ENCODE results near the gene OS9. TPM values are rescaled to one million over a fixed set of nuclear protein-coding genes. Genes with fewer than 3 reads are reported as not detected.

Gene OS9
- total RNA-seq, 1 experiment from 2014 or later, result 145 TPM

GRCh38 chr12:57767305-57767698, 73.4 kb downstream of the OS9 start:
- H3K9me2 ChIP-seq (replicated peaks; ENCODE audit: low read length), result no peaks in the 10 kb centered on the region
- H3K4me2 ChIP-seq (ENCODE audit: low read length), result peak overlapping the region; percentile 96
- H3K4me3 ChIP-seq (ENCODE audit: low read length), result peak overlapping the region; percentile 79; the same call in 1 of the 2 replicates
- ChIA-PET POLR2A (ENCODE audit: unreplicated experiment) (interaction anchor here (0.6 kb wide), 1 partner anchor 40 kb away, joined by 5 read pairs; no protein-coding TSS in a partner anchor), CTCF (no interaction called here)
- ATAC-seq, result no peak
- no peak overlapping the region for H2AFZ ChIP-seq (ENCODE audit: low read length)
- no peaks in the 10 kb centered on the region for H3K9me3 ChIP-seq (ENCODE audit: low read length)
- intact Hi-C loops (cut with micrococcal nuclease), result no loop called here
- H3K9ac ChIP-seq (ENCODE audit: low read length), result no peak overlapping the region
- no peak for DNase-seq
- no peak overlapping the region for H3K27ac ChIP-seq (ENCODE audit: low read length)
- no peaks in the 10 kb centered on the region for H3F3A ChIP-seq (ENCODE audit: low read length, unreplicated experiment)
- peaks cover 42% of the 10 kb centered on the region for H3K4me1 ChIP-seq (ENCODE audit: insufficient read depth, low read length)
- H3K27me3 ChIP-seq (ENCODE audit: low read length), result no peaks in the 10 kb centered on the region
- TF ChIP-seq EZH2phosphoT487 (IDR thresholded peaks at IDR 0.05; ENCODE audit: borderline replicate concordance, low read length) (no peak), EZH2 (IDR thresholded peaks at IDR 0.05; ENCODE audit: low read length, unreplicated experiment) (no peak), CTCF (conservative IDR thresholded peaks at IDR 0.05; ENCODE audit: low read depth, low read length) (no peak)
- peaks cover 14% of the 10 kb centered on the region for H3K79me2 ChIP-seq (ENCODE audit: low read length)
- BruUV-seq (replicated peaks), result no TSS peak
- peaks cover 18% of the 10 kb centered on the region for H3K36me3 ChIP-seq (ENCODE audit: low read depth, low read length)
- H4K20me1 ChIP-seq (ENCODE audit: low read length), result no peaks in the 10 kb centered on the region

DNA sequence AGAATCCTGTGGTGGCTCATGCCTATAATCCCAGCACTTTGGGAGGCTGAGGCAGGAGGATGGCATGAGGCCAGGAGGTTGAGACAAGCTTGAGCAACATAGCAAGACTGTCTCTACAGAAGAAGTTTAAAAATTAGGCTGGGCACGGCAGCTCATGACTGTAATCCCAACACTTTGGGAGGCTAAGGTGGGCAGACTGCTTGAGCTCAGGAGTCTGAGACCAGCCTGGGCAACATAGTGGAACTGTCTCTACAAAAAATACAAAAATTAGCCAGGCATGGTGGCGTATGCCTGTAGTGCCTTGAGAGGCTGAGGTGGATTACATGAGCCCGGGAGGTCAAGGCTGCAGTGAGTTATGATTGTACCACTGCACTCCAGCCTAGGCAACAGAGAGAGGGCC, 73.9 kb downstream of the OS9 start:
- H3K4me2 ChIP-seq (ENCODE audit: low read length), result no peak overlapping the region
- H3K4me3 ChIP-seq (ENCODE audit: low read length), result no peak overlapping the region
- H3F3A ChIP-seq (ENCODE audit: low read length, unreplicated experiment), result no peaks in the 10 kb centered on the region
- POLR2A ChIA-PET (ENCODE audit: unreplicated experiment), result interaction anchor here (0.6 kb wide), 1 partner anchor 41 kb away, joined by 5 read pairs; no protein-coding TSS in a partner anchor
- no TSS peak for BruUV-seq (replicated peaks)
- H3K9me3 ChIP-seq (ENCODE audit: low read length), result no peaks in the 10 kb centered on the region
- peaks cover 18% of the 10 kb centered on the region for H3K79me2 ChIP-seq (ENCODE audit: low read length)
- peaks cover 18% of the 10 kb centered on the region for H3K36me3 ChIP-seq (ENCODE audit: low read depth, low read length)
- H3K9ac ChIP-seq (ENCODE audit: low read length), result no peak overlapping the region
- ATAC-seq (no peak), DNase-seq (no peak)
- CTCF ChIA-PET, result no interaction called here
- H2AFZ ChIP-seq (ENCODE audit: low read length), result no peak overlapping the region
- no peaks in the 10 kb centered on the region for H3K9me2 ChIP-seq (replicated peaks; ENCODE audit: low read length)
- TF ChIP-seq EZH2 (IDR thresholded peaks at IDR 0.05; ENCODE audit: low read length, unreplicated experiment), result no peak
- no peak for TF ChIP-seq CTCF (conservative IDR thresholded peaks at IDR 0.05; ENCODE audit: low read depth, low read length)
- no peak for TF ChIP-seq EZH2phosphoT487 (IDR thresholded peaks at IDR 0.05; ENCODE audit: borderline replicate concordance, low read length)
- no peak overlapping the region for H3K27ac ChIP-seq (ENCODE audit: low read length)
- H3K4me1 ChIP-seq (ENCODE audit: insufficient read depth, low read length), result peaks cover 42% of the 10 kb centered on the region
- H3K27me3 ChIP-seq (ENCODE audit: low read length), result no peaks in the 10 kb centered on the region
- intact Hi-C loops (cut with micrococcal nuclease), result no loop called here
- H4K20me1 ChIP-seq (ENCODE audit: low read length), result no peaks in the 10 kb centered on the region

- DNase-seq (no peak), ATAC-seq (no peak)
- peaks cover 28% of the 10 kb centered on the region for H3K79me2 ChIP-seq (ENCODE audit: low read length)
- H2AFZ ChIP-seq (ENCODE audit: low read length), result no peak overlapping the region
- H3K9me2 ChIP-seq (replicated peaks; ENCODE audit: low read length), result no peaks in the 10 kb centered on the region
- peaks cover 18% of the 10 kb centered on the region for H3K36me3 ChIP-seq (ENCODE audit: low read depth, low read length)
- ChIA-PET CTCF (no interaction called here), POLR2A (ENCODE audit: unreplicated experiment) (no interaction called here)
- H4K20me1 ChIP-seq (ENCODE audit: low read length), result no peaks in the 10 kb centered on the region
- no peaks in the 10 kb centered on the region for H3F3A ChIP-seq (ENCODE audit: low read length, unreplicated experiment)
- intact Hi-C loops (cut with micrococcal nuclease), result no loop called here
- H3K27ac ChIP-seq (ENCODE audit: low read length), result no peak overlapping the region
- BruUV-seq (replicated peaks), result no TSS peak
- TF ChIP-seq EZH2 (IDR thresholded peaks at IDR 0.05; ENCODE audit: low read length, unreplicated experiment), result no peak
- TF ChIP-seq CTCF (conservative IDR thresholded peaks at IDR 0.05; ENCODE audit: low read depth, low read length), result no peak
- no peak for TF ChIP-seq EZH2phosphoT487 (IDR thresholded peaks at IDR 0.05; ENCODE audit: borderline replicate concordance, low read length)
- no peak overlapping the region for H3K4me2 ChIP-seq (ENCODE audit: low read length)
- no peak overlapping the region for H3K4me3 ChIP-seq (ENCODE audit: low read length)
- no peaks in the 10 kb centered on the region for H3K27me3 ChIP-seq (ENCODE audit: low read length)
- no peaks in the 10 kb centered on the region for H3K9me3 ChIP-seq (ENCODE audit: low read length)
- H3K4me1 ChIP-seq (ENCODE audit: insufficient read depth, low read length), result peaks cover 43% of the 10 kb centered on the region
- no peak overlapping the region for H3K9ac ChIP-seq (ENCODE audit: low read length)
These were observed 75.7 kb downstream of the OS9 start for GRCh38 chr12:57769594-57769993.

All from PC-3 (cell line).